GM19099 (cell line): ENCODE data around the gene ATP8A1.

Experiments
- POLR2A ChIP-seq: IDR thresholded peaks from 3 replicates; pipeline ENCODE4 v1.6.1; 2011; ENCODE audit warnings: low read depth; ENCODE audit not compliant: insufficient read length; ENCODE audit errors: extremely low read depth

ATP8A1 gene

GRCh38 chr4:42371305-42372252, 285.3 kb downstream of the ATP8A1 start:
- no peak for TF ChIP-seq POLR2A

- no peak for TF ChIP-seq POLR2A
These were observed 287.4 kb downstream of the ATP8A1 start for GRCh38 chr4:42369489-42369888.

GRCh38 chr4:42366959-42367358, 289.9 kb downstream of the ATP8A1 start:
- no peak for TF ChIP-seq POLR2A

DNA sequence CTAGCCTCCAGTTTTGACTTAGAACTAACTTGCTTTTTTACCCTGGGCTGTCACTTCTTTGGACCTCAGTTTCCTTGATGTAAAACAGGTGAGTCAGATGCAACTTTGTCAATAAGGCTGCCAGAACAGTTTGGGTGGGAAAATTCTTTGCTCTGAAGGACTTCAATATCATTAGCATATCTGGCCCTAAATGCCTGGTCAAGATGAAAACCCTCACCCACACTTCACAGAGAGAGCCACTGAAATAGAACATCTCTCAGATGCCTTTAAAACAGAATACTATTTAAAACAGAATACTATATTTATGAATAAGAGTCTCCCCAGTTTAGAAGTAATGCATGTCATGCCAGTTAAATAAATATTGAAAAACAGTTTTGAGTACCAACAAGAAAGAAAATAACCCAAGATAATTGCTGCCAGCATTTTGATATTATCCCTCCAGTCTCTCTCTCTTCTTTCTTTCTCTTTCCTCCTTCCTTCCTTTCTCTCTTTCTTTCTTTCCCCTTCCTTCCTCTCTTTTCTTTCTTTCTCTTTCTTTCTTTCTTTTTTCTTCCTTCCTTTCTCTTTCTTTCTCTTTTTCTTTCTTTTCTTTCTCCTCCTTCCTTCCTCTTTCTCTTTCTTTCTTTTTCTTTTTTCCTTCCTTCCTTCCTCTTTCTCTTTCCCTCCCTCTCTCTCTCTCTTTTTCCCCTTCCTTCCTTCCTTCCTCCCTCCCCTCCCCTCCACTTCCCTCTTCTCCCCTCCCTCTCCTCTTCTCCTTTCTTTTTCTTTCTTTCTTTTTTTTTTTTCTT, 292.4 kb downstream of the ATP8A1 start:
- no peak for TF ChIP-seq POLR2A

- no peak for TF ChIP-seq POLR2A
These were observed 293.3 kb downstream of the ATP8A1 start for GRCh38 chr4:42363614-42364013.

DNA sequence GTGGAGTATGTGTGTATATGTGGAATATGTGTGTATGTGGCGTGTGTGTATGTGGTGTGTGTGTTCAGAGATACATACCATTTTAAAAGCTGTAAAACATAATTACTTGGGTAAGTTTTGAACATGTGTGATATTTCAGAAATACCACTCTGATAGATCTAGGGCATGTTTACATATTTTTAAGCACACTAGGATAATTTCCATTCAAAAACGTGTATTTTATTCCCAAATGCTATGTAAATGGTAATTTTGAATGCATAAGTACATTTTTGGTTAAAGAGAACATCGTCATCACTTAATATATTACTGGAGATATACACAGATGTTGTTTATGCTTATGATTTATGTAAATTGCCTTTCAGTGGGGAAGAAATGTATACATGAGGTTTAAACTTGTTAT, 294.3 kb downstream of the ATP8A1 start:
- TF ChIP-seq POLR2A = no peak

- TF ChIP-seq POLR2A = no peak
These were observed 295.4 kb downstream of the ATP8A1 start for GRCh38 chr4:42361456-42361855.

DNA sequence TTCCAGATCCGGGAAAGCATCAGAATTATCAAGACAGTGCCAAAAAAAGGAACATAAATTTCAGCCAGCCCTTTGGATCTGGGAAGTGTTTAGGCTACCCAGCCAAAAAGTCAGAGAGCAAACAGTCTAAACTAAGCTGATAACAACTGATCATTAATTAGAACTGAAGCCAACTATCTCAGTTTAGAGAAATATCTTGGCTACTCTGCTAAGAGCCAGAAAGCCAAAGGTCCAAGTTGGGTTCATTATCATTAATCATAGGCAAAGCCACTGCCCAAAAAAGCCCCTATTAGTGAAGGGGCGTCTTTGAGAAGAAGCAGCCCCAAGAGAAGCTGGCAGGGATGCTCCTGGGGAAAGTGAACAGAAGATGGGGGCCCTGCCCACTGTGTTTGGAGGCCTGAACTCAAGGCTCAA, 296.6 kb downstream of the ATP8A1 start:
- TF ChIP-seq POLR2A = no peak

DNA sequence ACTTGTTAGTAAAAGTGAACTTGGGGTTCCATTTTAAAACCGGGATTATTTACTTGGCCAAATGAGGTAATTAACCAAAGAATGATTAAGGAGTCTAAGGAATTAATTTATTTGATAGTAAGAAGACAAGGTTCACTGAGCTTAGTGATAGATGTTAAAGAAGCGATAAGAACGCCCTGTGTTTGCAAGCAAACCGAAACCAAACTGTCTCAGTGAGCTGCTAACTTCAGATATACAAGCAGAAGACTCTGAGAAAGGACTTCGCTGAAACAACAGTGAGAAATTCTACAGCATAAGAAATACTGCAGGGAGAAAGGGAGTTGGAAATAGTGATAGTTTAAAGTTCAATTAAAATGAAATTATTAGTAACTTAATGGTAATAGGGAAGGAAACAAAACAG, 297.2 kb downstream of the ATP8A1 start:
- TF ChIP-seq POLR2A = no peak
